GM18508 (cell line): Measurements from ENCODE around the gene PET100.

Experiments
- ATAC-seq: cut with Tn5 transposase; IDR thresholded peaks from one replicate; pipeline ENCODE4 v1.9.1; 2021; ENCODE audit warnings: moderate number of reproducible peaks; ENCODE audit not compliant: insufficient read depth, unreplicated experiment

PET100 gene, protein sequence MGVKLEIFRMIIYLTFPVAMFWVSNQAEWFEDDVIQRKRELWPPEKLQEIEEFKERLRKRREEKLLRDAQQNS

DNA sequence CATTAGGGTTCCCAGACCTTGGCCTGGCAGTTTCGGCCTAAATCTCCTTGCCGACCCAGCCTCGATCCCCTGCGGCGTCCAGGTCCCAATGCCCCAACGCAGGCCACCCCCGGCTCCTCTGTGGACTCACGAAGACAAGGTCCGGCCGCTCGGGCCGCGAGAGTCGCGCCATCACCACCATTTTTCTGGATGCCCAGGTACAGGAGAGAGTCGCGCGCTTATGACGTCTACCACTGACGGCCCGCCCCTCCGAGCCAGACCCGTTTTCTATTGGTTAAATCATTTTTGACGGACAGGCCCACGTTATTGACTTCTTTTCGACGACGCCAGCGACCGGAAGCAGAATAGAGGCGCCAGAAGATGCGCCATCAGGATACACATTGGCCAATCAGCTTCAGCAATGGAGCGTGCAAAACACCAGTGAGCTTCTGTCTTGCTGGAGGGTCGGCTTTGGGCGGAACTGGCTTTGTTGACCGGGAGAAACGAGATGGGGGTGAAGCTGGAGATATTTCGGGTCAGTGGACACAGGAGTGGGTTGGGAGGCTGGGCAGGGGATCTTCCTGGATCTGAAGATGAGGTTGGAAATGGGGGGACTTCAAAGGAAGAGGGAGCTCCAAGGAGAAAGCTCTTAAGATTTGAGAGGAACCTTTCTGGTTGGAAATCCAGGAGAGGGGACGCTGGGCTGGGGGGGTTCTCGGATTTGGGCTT is at the start of gene PET100, which contains the start of gene XAB2:
Gene PET100 (plus strand): TSS at position 447 of the 708 bp plus-strand sequence. CDS start 41 bp downstream, at position 488.
Gene XAB2 (minus strand): TSS at position 199 of the 708 bp plus-strand sequence. CDS start 18 bp downstream, at position 181.
- peak; percentile 77 for ATAC-seq

DNA sequence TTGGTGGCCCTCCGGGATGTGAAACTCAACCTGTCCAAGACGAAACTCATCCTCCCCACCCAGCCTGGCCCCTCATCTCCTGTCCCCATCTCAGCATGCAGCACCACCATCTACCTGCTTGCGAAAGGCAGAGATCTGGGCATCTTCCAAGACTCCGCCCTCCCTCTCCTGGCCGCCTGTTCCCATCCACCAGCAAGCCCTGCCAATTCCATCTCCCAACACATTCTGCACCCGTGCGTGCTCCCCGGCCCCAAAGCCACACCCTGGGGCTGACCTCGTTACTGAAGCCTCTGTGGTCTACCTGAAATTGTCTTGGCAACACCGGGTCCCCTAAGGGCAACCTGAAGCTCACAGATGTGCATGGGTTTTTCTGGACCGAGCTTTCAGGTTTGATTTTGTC is 47.1 kb upstream of the PET100 start:
- ATAC-seq: no peak

DNA sequence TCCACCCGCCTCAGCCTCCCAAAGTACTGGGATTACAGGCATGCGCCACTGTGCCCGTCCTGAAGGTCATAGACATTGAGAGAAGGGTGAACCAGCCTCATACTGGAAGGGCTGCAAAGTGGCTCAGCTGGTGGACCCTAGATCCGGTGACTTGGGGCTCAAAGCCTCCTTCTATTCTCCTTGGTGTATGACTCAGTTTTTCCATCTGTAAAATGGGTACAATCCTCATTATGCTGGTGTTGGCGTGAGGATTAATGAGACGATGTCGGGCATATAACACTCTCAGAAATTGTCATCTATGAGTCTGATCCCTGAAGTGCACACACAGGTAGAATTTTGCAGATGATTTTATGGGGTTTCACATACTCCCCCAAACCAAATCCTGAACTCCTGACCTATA is 39.8 kb upstream of the PET100 start:
- no peak for ATAC-seq

DNA sequence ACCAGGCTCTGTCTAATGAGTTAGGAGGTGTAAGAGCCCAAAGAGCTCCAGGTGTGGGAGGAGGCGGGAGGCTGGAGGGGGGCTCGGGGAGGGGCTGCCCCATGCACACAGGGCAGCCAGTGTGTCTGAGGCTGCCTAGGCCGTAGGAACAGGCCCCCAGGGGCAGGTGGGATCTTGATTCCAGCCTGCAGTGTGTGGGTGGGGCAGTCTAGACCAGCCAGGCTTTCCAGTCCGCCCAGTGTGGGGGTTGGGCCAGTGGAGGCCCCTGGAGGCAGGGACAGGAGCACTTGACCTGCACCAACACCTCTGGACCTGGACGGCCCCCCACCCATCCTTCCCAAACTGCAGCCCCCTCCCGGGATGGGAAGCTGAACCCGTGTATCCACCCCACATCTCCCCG is 39.3 kb upstream of the PET100 start:
- ATAC-seq: no peak

DNA sequence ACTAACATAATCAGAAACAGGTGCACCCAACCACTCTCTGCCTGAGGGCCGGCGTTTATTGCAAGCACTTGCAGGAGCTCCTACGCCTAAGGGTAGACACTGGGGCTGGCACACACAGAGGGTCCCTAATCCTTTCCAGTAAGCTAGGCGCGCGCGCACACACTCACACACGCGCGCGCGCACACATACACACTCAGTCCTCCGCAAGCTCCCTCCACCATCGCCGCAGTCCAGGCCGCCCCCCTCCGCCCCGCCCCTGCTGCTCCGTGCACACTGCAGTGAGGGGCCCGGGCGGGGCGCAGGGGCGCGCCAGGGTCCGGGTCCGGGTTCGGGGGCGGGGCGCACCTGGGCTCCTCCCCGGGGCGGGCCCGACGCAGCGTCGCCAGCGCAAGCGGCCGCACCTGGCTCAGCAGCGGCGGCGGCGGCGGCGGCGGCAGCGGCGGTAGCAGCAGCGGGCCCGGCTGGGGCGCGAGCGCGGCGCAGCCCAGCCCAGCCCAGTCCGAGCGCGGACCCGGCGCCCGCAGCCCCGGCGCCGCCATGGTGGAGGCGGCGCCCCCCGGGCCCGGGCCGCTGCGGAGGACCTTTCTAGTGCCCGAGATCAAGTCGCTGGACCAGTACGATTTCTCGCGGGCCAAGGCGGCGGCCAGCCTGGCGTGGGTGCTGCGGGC is 34.0 kb upstream of the PET100 start, which contains the start of gene CAMSAP3:
Gene CAMSAP3 (plus strand): TSS at position 398 of the 668 bp plus-strand sequence. CDS start 140 bp downstream, at position 538.
- no peak for ATAC-seq

DNA sequence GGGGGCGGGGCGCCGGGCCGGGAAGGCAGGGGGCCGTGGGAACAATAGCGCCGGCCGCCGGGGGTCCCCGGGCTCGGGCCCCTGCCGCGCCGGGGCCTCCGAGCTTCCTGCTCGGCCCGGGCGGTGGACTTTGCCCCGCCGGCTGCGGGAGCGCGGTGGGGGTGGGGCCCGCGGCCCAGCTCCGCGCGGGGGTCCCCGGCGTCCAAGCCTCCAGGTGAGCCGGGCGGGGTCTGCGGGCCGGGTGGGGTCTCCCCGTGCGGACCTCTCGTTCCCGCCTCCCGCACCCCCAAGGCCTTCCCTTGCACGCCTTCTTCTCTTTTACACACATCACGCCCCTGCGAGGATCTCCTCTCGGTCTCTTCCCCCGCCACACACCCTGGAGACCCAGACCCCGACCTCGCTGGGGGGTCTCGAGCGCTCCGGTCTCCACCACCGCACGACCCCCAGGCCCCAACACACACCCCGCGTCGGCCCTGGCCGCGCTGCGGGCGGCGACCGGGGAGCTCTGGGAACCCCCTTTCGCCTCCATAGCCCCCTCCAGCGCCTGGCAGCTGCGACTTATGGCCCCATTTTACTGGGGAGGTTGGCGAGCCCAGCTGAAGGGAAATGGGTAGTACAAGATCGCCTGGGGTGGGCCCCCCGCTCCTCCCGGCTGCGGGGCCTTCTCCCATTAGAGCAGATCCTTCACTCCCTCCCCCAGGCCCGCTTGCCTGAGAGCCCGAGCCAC is 33.2 kb upstream of the PET100 start:
- ATAC-seq: no peak

DNA sequence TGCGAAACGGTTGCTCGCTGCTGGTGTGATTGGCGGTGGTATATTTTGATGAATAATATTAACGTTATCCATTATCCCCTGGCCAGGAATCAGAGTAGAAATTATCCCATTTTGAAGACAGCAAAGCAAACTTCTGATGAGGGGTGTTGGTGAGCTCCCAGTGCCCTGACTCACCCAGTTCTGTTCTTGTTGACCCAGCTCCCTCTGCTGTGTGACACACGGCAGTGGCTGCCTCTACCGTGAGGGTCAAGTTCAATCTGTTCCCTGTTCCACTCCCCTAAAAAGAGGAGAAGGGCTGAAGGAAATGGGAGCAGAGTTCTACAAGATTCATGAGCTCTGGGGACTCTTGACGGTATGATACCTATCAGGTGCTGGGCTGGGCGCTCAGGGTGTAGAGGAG is 31.9 kb upstream of the PET100 start:
- no peak for ATAC-seq

DNA sequence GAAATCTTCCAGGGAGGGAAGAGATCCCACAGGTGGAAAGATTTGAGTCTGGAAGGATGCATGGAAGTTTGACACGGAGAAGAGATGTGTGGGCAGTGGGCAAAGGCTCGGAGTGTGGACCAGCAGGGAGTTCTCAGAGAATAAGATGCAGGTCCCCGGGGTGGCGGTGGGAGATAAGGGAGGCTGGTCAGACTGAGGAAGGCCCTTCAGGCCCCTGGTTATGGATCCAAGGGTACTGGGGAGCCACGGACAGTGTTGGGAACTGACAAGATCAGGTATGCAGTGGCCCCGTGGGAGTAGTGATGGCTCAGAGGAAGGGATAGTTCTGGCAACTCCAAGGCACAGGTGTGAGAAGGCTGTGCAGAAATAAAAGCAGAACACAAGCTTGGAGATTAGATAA is 31.4 kb upstream of the PET100 start:
- no peak for ATAC-seq

DNA sequence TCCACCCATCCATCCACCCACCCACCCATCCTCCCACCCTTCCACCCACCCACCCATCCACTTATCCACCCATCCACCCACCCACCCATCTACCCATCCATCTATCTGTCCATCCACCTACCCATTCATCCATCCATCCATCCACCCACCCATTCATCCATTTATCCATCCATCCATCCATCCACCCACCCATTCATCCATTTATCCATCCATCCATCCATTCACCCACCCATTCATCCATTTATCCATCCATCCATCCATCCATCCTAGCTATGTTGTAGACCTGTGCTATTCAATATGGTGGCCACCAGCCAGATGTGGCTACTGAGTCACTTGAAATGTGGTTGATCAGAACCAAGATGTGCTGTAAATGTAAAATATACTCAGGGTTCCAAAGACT is 28.9 kb upstream of the PET100 start:
- no peak for ATAC-seq

DNA sequence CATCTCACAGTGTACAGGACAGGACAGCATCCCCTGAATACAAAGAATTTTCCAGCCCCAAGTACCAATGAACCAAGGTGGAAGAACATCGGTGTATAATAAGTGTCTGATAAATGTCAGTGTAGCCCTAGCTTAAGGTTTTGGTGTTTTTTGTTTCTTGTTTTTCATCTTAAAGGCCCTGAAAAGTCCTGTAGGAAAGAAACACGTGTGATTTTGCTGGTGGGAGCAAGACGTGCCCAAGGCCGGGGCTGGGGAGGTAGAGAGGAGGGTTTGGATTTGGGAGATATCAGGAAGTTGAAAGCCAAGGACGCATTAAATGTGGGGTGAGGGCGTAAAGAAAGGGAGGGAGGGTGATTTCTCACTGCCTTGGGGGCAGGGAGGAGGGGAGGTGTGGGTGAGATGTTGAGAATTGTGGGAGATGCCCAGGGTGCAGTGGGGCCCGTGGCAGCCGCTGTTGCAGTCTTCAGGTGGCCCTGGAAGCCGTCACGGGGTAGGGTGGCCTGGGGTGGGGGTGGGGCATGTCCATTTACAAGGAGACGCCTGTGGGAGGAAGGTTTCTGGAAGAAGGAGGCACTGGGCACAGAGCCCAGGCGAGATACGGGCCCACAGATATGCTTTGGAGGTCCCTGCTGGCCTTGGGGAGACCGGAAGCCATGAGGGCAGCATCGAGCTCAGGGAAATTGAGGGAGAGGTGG is 27.2 kb upstream of the PET100 start:
- ATAC-seq: no peak

DNA sequence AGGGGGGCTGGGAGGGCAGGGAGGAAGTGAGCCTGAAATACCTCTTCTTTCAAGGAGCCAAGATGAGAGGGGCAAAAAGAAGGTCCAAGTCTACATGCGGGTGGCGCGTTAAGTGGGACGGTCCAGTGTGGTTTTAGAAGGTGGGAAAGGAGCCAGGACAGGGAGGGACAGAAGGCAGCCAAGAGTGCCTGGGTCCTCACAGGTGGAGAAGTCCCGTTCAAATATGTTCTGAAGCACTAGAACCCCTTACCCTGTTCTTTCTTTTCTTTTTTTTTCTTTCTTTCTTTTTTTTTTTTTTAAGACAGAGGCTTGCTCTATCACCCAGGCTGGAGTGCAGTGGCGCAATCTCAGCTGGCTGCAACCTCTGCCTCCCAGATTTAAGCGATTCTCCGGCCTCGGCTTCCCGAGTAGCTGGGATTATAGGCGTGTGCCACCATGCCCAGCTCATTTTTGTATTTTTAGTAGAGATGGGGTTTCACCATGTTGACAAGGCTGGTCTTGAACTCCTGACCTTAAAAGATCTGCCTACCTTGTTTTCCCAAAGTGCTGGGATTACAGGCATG is 26.6 kb upstream of the PET100 start:
- ATAC-seq: no peak

DNA sequence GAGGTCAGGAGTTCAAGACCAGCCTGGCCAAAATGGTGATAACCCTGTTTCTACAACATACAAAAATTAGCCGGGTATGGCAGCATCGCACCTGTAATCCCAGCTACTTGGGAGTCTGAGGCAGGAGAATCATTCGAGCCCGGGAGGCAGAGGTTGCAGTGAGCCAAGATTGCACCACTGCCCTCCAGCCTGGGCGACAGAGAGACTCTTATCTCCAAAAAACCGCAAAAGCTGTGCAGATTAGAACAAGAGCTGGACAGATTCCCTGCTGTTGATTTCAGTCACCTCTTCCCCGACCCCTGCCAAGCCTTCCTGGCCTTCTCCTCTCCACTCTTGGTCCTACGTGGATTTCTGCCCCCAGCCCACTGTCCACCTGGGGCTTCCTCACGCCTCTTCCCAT is 25.7 kb upstream of the PET100 start:
- ATAC-seq: no peak

DNA sequence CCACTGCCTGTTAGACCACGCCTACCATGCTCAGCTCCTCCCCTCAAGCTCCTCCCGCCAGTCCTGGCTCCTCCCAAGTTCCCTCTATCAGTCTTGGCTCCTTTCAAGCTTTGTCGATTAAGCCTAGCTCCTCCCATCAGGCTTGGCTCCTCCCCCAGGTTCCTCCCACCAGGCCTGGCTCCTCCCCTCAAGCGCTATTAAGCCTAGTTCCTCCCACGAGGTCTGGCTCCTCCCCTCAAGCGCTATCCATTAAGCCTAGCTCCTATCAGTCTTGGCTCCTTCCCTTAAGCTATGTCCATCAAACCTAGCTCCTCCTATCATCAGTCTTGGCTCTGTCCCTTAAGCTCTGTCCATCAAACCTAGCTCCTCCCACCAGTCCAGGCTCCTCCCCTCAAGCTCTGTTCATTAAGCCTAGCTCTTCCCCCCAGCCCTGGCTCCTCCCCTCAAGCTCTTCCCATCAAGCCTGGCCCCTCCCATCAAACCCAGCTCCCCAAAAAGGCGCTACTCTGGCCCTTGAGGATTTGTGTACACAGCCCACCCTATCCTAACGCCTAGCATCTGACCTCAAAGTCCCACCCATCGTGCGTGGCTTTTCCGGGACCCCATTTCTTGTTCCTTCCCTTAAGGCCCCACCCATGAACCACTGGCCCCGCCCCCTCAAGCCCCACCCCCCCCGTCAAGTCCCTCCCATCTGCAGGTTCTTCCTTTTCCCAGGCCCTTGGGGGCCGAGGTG is 23.9 kb upstream of the PET100 start:
- ATAC-seq: no peak

DNA sequence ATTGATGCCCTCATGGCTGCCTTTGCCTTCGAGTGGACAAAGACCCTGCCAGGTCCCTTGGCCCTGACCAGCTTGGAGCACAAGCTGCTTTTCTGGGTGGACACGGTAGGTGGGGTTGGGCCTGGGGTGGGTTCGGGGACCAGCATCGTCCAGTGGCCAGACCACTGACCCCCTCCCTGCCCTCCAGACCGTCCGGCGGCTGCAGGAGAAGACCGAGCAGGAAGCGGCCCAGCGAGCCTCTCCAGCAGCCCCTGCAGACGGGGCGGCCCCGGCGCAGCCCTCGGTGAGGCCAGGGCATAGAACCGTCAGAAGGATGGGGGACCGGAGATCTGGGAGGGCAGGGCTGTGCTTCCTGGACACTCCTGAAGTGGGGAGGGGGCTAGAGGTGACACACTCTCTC is 23.3 kb upstream of the PET100 start:
- no peak for ATAC-seq

DNA sequence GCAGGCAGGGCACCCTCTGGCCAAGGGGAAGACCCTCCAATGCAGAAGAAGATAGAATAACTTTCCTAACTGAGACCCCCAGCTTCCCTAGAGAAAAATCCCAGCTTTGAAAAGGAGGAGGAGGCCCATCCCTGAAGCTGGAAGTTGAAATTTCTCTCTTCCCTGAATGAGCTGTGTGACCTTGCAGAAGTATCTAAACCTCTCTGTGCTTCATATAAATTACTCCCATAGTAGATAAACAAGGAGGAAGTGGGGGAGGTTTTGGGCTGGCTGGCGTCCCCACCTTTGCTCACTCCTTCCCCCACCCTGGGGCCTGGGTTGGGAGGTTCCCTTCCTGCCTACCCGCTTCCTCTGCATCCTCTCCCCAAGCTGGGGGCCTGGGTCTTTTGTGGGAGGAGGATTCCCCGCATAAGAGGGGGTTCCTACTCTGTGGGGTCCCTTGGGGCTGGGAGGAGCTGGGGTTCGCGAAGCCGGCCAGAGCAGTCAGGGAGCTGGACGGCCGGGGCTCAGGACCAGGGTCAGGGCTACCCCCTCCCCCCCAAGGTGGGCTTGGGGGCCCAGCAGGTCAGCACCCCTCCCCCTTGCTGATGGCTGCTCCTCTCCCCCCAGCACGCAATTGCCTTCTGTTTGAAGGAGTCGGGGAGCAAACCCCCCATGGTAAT is 22.2 kb upstream of the PET100 start:
- ATAC-seq: no peak

DNA sequence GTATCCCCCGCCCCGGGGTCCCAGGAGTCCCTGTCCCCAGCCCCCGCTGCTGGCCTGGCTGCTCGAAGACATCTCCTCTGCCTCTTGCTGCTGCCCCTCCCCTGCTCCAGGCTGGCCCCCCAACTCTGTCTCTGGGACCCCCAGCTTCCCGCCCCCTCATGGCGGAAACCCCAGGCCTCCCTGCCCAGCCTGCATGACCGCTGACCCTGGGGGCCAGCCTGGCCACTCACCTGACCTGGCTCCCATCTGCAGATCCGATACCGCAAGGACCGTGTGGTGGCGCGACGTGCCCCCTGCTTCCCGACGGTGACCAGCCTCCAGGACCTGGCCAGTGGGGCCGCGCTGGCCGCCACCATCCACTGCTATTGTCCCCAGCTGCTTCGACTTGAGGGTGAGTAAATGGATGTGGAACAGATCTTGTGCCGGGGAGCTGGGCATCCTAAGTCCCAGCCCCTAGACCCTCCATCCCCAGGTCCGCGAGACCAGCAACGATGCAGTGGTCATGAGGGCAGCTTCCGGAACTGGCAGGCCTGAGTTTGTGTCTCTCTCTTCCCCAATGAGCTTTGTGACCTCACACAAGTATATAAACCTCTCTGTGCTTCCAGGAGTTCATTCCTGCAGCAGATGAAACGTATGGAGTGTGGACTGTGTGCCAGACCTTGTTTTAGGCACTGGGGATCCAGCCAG is 21.6 kb upstream of the PET100 start:
- ATAC-seq: no peak

DNA sequence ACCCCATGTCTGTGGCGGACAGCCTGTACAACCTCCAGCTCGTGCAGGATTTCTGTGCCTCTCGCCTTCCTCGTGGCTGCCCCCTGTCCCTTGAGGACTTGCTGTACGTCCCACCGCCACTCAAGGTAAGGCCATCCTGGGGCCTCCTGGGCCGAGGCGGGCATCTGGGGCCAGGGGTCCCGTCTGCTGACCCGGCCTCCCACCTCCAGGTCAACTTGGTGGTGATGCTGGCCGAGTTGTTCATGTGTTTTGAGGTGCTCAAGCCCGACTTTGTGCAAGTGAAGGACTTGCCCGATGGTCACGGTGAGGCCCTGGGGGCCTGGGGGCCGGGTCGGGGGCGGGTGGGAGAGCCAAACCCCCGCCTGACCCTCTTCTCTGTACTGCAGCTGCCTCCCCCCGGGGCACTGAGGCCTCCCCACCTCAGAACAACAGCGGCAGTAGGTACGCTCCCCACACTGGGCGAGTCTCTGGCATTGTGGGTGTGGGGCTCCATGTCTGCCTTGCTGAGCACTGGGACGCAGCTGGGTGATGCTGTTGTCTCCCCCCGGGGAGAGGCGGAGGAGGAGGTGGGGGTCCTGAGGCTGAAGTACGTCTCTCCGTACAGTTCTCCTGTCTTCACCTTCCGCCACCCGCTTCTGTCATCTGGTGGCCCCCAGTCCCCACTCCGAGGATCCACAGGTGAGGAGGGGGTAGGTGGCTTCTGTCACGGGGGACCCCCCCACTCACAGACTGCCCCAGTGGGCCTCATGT is 18.9 kb upstream of the PET100 start:
- ATAC-seq: no peak
